WI38 (cell line): Measurements from ENCODE around the gene PDLIM7.

Experiments used
- H3K4me3 ChIP-seq: 2 replicates; pipeline ENCODE4 v1.5.1; 2011; ENCODE audit warnings: low read depth, mild to moderate bottlenecking, control low read depth, low read length
- TF ChIP-seq, protein P1 (sequence below): IDR thresholded peaks from 2 replicates; pipeline ENCODE4 v1.5.1; 2012; ENCODE audit warnings: low read depth, mild to moderate bottlenecking, control low read depth, low read length

PDLIM7 gene

GRCh38 chr5:177445052-177445916, 52.1 kb downstream of the PDLIM7 start:
- H3K4me3 ChIP-seq = no peak overlapping the region
- TF ChIP-seq, protein P1, sequence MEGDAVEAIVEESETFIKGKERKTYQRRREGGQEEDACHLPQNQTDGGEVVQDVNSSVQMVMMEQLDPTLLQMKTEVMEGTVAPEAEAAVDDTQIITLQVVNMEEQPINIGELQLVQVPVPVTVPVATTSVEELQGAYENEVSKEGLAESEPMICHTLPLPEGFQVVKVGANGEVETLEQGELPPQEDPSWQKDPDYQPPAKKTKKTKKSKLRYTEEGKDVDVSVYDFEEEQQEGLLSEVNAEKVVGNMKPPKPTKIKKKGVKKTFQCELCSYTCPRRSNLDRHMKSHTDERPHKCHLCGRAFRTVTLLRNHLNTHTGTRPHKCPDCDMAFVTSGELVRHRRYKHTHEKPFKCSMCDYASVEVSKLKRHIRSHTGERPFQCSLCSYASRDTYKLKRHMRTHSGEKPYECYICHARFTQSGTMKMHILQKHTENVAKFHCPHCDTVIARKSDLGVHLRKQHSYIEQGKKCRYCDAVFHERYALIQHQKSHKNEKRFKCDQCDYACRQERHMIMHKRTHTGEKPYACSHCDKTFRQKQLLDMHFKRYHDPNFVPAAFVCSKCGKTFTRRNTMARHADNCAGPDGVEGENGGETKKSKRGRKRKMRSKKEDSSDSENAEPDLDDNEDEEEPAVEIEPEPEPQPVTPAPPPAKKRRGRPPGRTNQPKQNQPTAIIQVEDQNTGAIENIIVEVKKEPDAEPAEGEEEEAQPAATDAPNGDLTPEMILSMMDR = no peak

DNA sequence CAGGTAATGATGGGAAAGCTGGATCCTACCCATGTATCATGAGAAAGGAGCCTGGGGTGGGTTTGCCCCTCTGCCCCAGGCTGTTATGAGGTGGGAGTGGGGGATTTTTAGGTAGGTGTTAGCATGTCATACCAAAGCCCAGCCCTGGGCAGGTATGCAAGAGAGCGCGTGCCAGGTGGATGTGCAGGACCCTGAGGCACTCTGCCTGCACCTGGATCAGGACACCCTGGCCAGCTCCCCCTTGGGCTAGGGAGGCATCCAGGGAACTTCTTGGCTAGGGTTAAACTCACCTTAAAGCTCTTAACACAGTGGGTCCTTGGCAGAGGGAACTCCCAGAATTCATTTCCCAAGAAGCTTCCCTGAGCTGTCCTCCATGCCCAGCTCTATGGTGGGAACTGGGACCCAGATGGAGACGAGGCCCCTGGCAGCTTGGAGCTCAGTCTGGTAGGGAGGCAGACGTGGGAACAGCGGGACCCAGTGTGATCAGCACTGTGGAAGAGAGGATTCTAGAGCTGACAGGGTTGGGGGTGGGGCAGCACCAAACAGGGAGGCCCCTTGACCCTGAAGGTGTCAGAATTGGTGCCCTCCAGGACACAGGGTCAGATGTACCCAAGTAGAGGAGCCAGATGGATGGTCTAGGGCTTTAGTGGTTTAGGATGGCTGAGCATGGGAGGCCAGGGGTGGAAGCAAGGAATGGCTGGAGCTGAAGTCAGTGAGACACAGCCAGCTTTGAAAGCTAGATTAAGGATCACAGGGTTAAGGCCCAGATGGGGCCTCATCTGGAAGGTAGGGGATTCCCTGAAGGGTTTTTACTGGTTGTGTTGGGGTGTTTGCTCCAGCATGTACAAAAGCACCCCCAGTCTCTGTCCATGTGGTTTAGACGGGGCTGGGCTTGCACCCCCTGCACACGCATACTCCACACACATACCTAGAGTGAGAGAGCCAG, 53.0 kb downstream of the PDLIM7 start:
- no peak overlapping the region for H3K4me3 ChIP-seq
- TF ChIP-seq, protein P1 = no peak

DNA sequence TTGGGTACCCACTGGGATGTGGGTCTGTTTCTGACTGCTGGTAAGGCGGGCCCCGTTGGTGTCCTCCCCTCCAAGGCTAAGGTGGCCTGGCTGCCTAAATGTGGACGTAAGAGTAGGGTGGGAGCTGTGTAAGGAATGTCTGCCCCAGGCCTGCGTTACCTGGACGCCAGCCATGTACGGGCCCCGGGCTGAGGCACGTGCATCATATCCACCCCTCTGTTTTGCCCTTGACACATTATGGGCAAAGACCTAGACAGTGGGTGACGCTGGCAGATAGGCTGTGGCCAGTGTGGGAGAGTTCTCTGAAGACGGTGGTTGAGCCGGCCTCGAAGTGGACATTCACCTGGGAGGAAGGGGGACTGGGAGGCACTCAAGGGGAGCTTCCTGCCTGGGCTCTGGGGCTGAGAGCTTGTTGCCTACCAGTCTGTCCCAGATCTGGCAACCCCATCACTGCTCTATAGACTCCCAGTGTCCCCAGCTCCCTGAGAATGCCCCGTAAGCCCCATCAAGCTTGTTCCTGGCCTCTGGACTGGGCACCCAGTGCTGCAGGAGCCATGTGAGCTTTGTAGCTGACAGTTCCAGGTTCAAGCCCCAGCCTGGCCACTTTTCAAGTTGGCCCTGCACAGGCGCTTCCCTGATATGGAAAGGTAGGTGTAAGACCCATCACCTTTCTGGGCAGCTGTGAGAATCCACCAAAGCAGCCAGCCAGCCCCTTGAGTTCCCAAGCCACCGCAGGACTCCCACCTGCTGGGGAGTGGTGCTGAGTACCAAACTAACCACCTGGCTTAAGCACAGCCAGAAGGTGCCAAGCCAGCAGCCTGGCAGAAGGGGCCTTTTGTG, 54.0 kb downstream of the PDLIM7 start:
- TF ChIP-seq, protein P1 = no peak
- H3K4me3 ChIP-seq = no peak overlapping the region

DNA sequence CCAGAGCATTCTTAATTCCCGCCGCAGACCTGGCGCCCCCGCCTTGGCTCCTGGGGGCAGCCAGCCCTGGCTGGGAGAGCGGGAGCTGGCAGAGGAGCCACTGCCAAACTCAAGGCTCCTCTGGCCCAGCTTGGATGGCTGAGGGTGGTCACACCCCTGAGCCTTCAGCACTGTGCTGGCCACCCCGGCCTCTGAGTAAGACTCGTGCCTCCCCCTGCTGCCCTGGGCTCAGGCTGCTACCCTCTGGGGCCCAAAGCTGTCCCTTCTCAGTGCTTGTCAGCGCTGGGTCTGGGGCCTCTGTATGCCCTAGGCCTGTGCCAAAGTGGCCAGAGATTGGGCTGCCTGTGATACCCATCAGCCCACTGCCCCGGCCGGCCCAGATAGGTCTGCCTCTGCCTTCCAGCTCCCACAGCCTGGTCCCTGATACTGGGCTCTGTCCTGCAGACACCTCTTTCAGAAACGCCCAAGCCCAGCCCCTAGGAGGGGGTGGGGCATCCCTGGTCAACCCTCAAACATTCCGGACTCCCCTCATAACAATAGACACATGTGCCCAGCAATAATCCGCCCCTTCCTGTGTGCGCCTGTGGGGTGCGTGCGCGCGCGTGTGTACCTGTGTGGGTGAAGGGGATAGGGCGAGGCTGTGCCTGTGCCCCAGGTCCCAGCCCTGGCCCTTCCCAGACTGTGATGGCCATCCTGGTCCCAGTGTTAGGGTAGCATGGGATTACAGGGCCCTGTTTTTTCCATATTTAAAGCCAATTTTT, 55.2 kb downstream of the PDLIM7 start:
- TF ChIP-seq, protein P1 = no peak
- H3K4me3 ChIP-seq = no peak overlapping the region

DNA sequence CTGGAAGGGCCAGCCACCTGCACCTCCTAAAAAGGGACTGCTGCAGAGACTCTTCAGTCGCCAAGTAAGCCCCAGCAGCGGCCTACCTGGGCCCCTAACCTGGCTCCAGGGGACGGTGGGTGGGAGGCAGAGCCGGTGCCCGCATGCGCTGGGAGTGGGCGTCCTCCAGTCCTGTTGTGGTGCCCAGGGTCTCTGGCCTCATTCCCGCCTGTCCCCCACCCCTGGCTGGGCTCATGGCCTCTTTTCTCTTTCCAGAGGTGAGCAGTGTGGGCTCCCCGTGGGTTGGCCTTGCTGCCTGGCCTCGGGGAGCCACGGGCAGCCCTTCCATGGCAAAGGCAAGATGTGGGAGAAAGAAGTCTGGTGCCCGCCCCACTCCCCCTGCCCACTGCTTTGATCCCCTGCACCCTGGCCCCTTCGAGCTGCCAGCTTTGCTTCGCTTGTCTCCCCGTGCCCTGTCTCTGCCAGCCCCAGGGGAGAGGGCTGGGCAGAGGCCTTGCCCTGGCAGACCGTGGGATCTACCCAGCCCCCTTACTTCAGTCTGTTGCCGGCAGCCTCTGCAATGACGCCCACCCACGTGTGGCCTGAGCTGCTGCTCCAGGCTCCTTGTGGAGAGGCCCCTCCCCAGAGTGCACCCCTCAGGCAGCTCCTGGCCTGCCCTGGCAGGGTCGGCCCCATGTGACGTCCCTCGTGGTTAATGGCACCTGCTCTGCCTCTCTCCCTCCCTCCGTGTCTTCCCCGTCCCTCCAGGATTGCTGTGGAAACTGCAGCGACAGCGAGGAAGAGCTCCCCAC, 56.2 kb downstream of the PDLIM7 start:
- TF ChIP-seq, protein P1 = no peak
- H3K4me3 ChIP-seq = no peak overlapping the region
